Body of pancreas (tissue), 4 donors: ENCODE data around the gene NLRC4.

ENCODE experiments used
- CTCF ChIP-seq, 7 experiments: fragments of 450-650 bp in 4 of 7; fragments of 200-600 bp in 3 of 7; sonication (generic) in 3 of 7; IDR thresholded peaks; one replicate each; pipeline ENCODE4 v1.5.1; 2016 to 2019; ENCODE audit warnings: antibody characterized with exemption in 7 of 7
- POLR2A ChIP-seq, 3 donors: fragments of 450-650 bp; IDR thresholded peaks; one replicate each; pipeline ENCODE4 v1.6.1; 2016; ENCODE audit warnings: antibody characterized with exemption in 3 of 3, mild to moderate bottlenecking in 2 of 3

- no peak for TF ChIP-seq CTCF (IDR thresholded peaks at IDR 0.05)
- no peak for TF ChIP-seq POLR2A (IDR thresholded peaks at IDR 0.05)
Observed at GRCh38 chr2:32250290-32250689, 14.4 kb downstream of the NLRC4 start.
